HFF-Myc (cell line): Measurements from ENCODE around the gene SYNE2.

Experiments
- DNase-seq: peaks from one replicate; pipeline ENCODE4 v3.0.0-alpha.2; 2011; ENCODE audit warnings: low read depth; ENCODE audit errors: extremely low read depth
- H3K4me3 ChIP-seq: replicated peaks from 2 replicates; pipeline ENCODE4 v1.5.1; 2011; ENCODE audit warnings: low read depth, mild to moderate bottlenecking, control low read depth, low read length
- TF ChIP-seq, protein P1 (sequence below): IDR thresholded peaks from 2 replicates; pipeline ENCODE4 v1.5.1; 2012; ENCODE audit warnings: mild to moderate bottlenecking, low read depth, low read length, control low read depth; ENCODE audit errors: missing control alignments

The SYNE2 gene

DNA sequence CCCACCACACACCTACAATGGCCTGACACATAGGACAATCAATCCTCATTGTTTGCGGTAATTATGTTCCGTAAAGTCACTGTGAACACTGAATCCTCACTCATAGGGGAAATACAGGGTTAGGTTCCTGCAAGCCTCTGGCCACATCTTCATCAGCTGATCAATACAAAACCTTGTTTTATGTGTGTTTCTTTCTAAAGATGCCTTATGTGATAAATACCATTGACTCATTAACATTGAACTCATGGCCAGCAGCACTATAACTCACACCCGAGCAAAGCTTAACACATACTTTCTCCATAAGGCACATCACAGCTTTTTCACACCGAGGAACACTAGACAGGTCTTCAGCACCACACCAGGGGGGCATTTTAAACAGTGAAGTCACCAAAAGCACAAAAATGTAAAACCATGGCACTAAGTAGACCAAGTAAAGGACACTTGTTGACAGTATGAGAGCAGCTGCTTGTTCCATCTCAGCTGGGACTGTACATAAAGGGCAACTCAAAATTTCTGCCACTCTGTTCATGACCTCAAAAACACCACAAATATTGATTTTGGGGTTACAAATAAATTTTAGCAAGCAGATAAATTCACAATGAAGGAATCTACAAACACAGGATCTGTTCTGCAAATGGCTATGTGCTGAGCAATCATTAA is 380.9 kb downstream of the SYNE2 start:
- H3K4me3 ChIP-seq: no peak overlapping the region
- no peak for DNase-seq
- TF ChIP-seq, protein P1, sequence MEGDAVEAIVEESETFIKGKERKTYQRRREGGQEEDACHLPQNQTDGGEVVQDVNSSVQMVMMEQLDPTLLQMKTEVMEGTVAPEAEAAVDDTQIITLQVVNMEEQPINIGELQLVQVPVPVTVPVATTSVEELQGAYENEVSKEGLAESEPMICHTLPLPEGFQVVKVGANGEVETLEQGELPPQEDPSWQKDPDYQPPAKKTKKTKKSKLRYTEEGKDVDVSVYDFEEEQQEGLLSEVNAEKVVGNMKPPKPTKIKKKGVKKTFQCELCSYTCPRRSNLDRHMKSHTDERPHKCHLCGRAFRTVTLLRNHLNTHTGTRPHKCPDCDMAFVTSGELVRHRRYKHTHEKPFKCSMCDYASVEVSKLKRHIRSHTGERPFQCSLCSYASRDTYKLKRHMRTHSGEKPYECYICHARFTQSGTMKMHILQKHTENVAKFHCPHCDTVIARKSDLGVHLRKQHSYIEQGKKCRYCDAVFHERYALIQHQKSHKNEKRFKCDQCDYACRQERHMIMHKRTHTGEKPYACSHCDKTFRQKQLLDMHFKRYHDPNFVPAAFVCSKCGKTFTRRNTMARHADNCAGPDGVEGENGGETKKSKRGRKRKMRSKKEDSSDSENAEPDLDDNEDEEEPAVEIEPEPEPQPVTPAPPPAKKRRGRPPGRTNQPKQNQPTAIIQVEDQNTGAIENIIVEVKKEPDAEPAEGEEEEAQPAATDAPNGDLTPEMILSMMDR: no peak

DNA sequence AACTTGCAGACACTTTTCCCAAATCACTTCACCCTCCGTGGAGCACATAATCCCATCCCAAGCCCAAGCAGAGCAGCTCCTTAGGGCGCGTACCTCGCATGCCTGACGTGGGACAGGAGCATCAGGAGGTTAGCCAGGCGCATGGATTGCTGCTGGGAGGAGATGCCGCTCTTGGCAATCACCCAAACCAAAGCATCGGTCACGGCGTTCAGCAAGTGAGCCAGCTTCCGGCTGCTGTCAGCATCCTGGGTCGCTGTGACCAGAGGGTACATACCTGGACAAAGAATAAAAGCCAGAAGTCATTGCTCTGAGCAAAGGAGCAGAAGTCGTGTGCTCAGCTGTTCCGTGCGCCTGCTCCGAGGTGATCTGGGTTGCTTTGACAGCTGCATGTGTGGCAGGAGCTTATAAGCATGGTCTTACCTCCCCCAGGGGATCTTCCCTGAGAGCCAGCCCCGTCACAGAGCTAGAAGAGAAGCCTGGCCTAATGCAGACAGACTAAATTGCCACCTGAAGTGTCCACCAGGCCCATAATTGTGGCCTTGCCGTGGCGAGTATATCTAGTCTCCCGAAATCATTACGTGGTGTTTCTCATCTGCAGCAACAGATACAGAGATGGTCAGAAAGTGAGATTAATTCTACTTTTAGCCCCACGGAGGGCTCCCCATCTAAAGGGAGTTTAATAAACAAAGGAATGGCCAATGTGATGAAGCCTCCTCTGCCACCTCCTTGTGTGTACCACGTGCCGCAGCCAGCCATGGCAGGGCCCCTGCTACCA is 382.3 kb downstream of the SYNE2 start:
- no peak for DNase-seq
- H3K4me3 ChIP-seq: no peak overlapping the region
- TF ChIP-seq, protein P1: no peak

DNA sequence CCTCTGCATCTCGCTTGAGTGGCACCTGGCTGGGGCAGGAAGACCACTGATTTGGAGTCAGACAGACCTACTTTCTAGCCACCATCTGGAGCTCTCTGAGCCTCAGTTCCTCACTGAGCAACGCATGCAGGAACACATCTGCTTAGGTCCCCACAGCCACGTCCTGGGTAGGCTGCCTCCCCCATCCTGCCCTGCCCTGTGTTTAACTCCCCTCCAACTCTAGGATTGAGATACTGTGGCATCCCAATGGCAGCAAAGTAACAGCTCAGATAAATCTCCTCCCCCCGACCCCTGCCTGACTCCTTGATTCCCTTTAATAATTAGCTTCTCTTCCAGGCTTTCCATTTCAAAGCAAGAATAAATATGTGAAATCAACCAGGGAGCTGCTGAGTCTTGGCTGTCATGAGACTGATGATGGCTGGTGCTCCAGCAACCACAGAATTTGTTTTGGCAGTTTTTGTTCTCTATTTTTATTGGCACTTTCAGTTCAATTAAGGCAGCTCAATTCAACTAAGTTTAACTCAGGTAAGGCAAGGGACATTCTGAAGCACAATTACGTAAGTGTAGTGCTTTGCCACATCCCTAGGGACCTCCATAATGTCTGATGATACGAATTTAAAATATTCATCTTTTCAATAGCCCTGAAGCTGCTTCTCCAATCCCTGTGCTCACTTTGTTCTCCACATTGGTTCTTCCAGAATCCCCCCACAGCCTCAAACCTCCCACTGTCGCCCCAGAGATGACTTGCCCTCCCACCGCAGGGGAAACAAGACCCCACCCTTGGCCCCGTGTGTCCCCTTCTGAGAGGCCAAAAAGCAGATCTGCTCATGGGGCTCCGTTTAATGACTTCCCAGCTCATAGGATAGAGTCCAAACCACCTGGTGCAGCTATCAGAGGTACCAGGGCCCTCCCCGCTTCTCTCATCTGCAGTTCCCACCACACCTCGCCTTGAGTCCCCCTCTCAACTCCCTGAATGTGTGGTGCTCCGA is 383.1 kb downstream of the SYNE2 start:
- H3K4me3 ChIP-seq: no peak overlapping the region
- no peak for DNase-seq
- TF ChIP-seq, protein P1: no peak

DNA sequence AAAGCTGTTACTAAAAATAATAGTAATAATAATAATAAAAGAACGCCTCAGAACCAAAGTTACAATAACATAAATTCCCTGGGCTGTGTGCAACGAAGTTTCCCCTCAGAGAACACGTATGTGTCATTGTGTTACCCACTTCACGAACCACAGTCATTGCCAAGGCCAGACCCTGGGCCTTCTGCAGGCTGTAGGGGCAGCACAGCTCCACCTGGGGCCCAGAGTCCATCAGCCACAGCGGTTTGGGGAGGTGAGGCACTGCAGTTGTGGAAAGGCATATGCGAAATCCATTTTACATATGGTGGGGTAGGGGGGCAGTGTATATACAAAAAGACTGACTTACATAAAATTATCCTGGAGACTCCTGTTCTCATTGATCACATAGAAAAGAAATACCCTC is 385.2 kb downstream of the SYNE2 start:
- no peak overlapping the region for H3K4me3 ChIP-seq
- TF ChIP-seq, protein P1: no peak
- no peak for DNase-seq

DNA sequence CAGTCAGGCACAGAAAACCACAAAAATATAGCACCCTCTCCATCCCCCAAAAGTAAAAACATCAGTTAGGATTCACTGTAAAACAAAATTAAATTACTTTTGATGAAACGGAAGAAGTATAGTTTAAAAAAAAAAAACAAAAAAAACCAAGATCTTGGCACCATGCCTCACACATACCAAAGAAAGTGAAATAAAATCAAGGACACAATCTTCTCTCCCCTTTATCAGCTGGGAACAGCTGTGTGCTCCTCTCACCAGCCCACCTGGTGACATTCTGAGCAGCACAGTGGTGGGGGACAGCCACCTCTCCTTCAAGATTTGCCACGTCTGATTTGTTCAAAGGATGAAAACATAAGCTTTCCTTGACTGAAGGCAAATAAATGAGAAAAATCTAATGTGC is 385.8 kb downstream of the SYNE2 start:
- TF ChIP-seq, protein P1: no peak
- no peak for DNase-seq
- H3K4me3 ChIP-seq: no peak overlapping the region

DNA sequence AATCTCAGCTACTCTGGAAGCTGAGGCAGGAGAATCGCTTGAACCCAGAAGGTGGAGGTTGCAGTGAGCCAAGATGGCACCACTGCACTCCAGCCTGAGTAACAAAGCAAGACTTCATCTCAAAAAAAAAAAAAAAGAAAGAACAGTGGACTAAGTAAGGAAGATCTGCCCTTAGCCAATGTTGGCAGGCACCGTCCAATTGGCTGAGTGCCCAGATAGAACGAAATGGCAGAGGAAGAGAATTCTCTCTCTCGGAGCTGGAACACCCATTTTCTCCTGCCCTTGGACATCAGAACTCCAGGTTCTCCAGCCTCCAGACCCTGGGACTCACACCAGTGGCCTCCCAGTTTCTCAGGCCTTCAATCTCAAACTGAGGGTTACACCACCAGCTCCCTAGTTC is 391.5 kb downstream of the SYNE2 start:
- no peak for DNase-seq
- H3K4me3 ChIP-seq: no peak overlapping the region
- TF ChIP-seq, protein P1: no peak
